AML-193 (cell line): ENCODE measurements around the gene CAMKMT.

Experiments
- DNase-seq, 2 experiments: peaks; one replicate each; lab custom pipeline; 2025; lab: John Stamatoyannopoulos, UW

Gene CAMKMT

GRCh38 chr2:44649381-44649780, 287.6 kb downstream of the CAMKMT start:
- DNase-seq = no peak

GRCh38 chr2:44650796-44651195, 289.0 kb downstream of the CAMKMT start:
- DNase-seq = no peak

- no peak for DNase-seq
Observed at GRCh38 chr2:44651974-44652373, 290.2 kb downstream of the CAMKMT start.

GRCh38 chr2:44652701-44653100, 291.0 kb downstream of the CAMKMT start:
- no peak for DNase-seq

GRCh38 chr2:44655401-44655864, 293.7 kb downstream of the CAMKMT start:
- no peak for DNase-seq

- no peak for DNase-seq
Observed at GRCh38 chr2:44656460-44656859, 294.7 kb downstream of the CAMKMT start.

GRCh38 chr2:44663471-44664073, 301.8 kb downstream of the CAMKMT start:
- no peak for DNase-seq

GRCh38 chr2:44668336-44668735, 306.6 kb downstream of the CAMKMT start:
- no peak for DNase-seq

- no peak for DNase-seq
Observed at GRCh38 chr2:44671276-44671675, 309.5 kb downstream of the CAMKMT start.

- DNase-seq = no peak
Observed at GRCh38 chr2:44671916-44672315, 310.2 kb downstream of the CAMKMT start.

- no peak for DNase-seq
Observed at GRCh38 chr2:44672431-44672830, 310.7 kb downstream of the CAMKMT start.

- no peak for DNase-seq
Observed at GRCh38 chr2:44674473-44675284, 312.9 kb downstream of the CAMKMT start.

- no peak for DNase-seq
Observed at GRCh38 chr2:44676379-44676778, 314.6 kb downstream of the CAMKMT start.

- no peak for DNase-seq
Observed at GRCh38 chr2:44679584-44679983, 317.8 kb downstream of the CAMKMT start.

- no peak for DNase-seq
Observed at GRCh38 chr2:44679990-44680389, 318.2 kb downstream of the CAMKMT start.

- DNase-seq = no peak
Observed at GRCh38 chr2:44680424-44680971, 318.8 kb downstream of the CAMKMT start.

GRCh38 chr2:44680983-44681531, 319.3 kb downstream of the CAMKMT start:
- DNase-seq = no peak

- no peak for DNase-seq
Observed at GRCh38 chr2:44682459-44682858, 320.7 kb downstream of the CAMKMT start.

- DNase-seq = no peak
Observed at GRCh38 chr2:44684559-44684958, 322.8 kb downstream of the CAMKMT start.

- DNase-seq = no peak
Observed at GRCh38 chr2:44686561-44686960, 324.8 kb downstream of the CAMKMT start.

- no peak for DNase-seq
Observed at GRCh38 chr2:44687686-44688455, 326.1 kb downstream of the CAMKMT start.

GRCh38 chr2:44688456-44689124, 326.8 kb downstream of the CAMKMT start:
- no peak for DNase-seq
